Thoracic aorta (tissue), 2 donors: Measurements from ENCODE around the gene AP5S1. TPM values are rescaled to one million over a fixed set of nuclear protein-coding genes. Genes with fewer than 3 reads are reported as not detected.
"Not testable (repeated sequence)": the region's sequence is repeated elsewhere in the genome, so short reads cannot be mapped to it uniquely, and the experiment has no call there.

Experiments used
- ATAC-seq: fragments of 150-250 bp; one replicate; pipeline ENCODE4 v1.8.0; 2017; ENCODE audit warnings: low read depth; ENCODE audit not compliant: insufficient number of reproducible peaks, low FRiP score
- DNase-seq: peaks from one replicate; pipeline ENCODE4 v3.0.0-alpha.2; 2020; ENCODE audit warnings: low spot score
- H3K27ac ChIP-seq, 2 donors: fragments of 200-600 bp; sonication (generic); 1 replicate in 1 of 2; 2 replicates in 1 of 2; pipeline ENCODE4 v1.5.1; 2016; ENCODE audit warnings: mild to moderate bottlenecking in 2 of 2, moderate library complexity in 2 of 2
- H3K27me3 ChIP-seq: fragments of 200-600 bp; sonication (generic); replicated peaks from 2 replicates; pipeline ENCODE4 v1.6.0; 2016; ENCODE audit warnings: mild to moderate bottlenecking; ENCODE audit not compliant: insufficient read depth
- H3K36me3 ChIP-seq: fragments of 200-600 bp; sonication (generic); one replicate; pipeline ENCODE4 v1.5.1; 2016
- H3K4me1 ChIP-seq, 2 donors: fragments of 200-600 bp; sonication (generic); 1 replicate in 1 of 2; 2 replicates in 1 of 2; pipeline versions ENCODE4 v1.5.1 to v1.6.0; 2016; ENCODE audit warnings: low read depth in 2 of 2, mild to moderate bottlenecking in 1 of 2; ENCODE audit not compliant: control insufficient read depth in 1 of 2
- H3K4me3 ChIP-seq: fragments of 200-600 bp; sonication (generic); 2 replicates; pipeline ENCODE4 v1.5.1; 2016; ENCODE audit warnings: mild to moderate bottlenecking
- H3K9me3 ChIP-seq: fragments of 200-600 bp; sonication (generic); 2 replicates; pipeline ENCODE4 v1.5.1; 2016
- total RNA-seq, 2 donors: library from RNA; depleted of rRNA; stranded (reverse); fragments of >200 nt; gene quantifications; one replicate each; pipeline versions ENCODE4 v1.1.0 to v1.2.3, GENCODE V29; 2016
- TF ChIP-seq, protein P1 (sequence below): fragments of 200-600 bp; sonication (generic); IDR thresholded peaks from one replicate; pipeline ENCODE4 v1.5.1; 2019; ENCODE audit warnings: antibody characterized with exemption

AP5S1 gene
- total RNA-seq, 2 donors from 2014 or later, result 12.3 to 18.0 TPM

DNA sequence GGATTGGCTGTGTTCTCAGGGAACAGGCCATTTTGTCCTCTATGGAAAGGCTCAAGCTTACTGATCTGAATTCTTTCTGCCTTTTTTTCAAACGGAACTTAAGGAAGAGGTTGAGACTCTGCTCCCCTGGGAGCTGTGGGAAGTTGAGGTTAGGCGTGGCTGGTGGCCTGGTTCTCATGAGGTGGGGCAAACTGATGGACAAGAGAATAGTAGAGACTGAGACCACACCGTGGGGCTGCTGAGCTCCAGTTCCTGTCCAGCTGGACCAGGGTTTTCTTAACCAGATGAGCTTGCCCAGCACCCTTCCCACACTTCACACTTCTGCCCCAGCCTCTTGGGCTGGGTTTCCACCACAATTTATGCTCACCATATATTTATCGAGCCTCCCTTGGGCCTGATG lies 6.1 kb downstream of the AP5S1 start:
- H3K9me3 ChIP-seq, result no peaks in the 10 kb centered on the region
- ATAC-seq (no peak), DNase-seq (no peak)
- TF ChIP-seq, protein P1, sequence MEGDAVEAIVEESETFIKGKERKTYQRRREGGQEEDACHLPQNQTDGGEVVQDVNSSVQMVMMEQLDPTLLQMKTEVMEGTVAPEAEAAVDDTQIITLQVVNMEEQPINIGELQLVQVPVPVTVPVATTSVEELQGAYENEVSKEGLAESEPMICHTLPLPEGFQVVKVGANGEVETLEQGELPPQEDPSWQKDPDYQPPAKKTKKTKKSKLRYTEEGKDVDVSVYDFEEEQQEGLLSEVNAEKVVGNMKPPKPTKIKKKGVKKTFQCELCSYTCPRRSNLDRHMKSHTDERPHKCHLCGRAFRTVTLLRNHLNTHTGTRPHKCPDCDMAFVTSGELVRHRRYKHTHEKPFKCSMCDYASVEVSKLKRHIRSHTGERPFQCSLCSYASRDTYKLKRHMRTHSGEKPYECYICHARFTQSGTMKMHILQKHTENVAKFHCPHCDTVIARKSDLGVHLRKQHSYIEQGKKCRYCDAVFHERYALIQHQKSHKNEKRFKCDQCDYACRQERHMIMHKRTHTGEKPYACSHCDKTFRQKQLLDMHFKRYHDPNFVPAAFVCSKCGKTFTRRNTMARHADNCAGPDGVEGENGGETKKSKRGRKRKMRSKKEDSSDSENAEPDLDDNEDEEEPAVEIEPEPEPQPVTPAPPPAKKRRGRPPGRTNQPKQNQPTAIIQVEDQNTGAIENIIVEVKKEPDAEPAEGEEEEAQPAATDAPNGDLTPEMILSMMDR, result no peak
- H3K36me3 ChIP-seq, result peaks cover 24% of the 10 kb centered on the region
- no peak overlapping the region for H3K27ac ChIP-seq
- no peak overlapping the region for H3K4me3 ChIP-seq
- no peaks in the 10 kb centered on the region for H3K27me3 ChIP-seq
- H3K4me1 ChIP-seq, result peaks cover 0 to 2% of the 10 kb centered on the region in 2 donors

DNA sequence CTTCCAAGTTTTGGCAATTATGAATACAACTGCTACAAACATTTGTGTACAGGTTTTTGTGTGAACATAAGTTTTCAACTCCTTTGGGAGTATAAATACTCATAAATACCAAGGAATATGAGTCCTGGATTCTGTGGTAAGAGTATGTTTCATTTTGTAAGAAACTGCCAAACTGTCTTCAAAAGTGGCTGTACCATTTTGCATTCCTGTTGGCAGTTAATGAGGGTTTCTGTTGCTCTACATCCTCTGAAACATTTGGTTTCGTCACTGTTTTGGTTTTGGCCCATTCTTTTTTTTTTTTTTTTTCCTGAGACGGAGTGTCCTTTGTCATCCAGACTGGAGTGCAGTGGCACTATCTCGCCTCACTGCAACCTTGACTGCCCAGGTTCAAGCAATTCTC lies 8.5 kb downstream of the AP5S1 start:
- Histone ChIP-seq H3K27ac (no peak overlapping the region), H3K36me3 (peaks cover 13% of the 10 kb centered on the region), H3K9me3 (no peaks in the 10 kb centered on the region), H3K27me3 (no peaks in the 10 kb centered on the region), H3K4me3 (no peak overlapping the region), H3K4me1 (no peaks in the 10 kb centered on the region)
- ATAC-seq, result no peak
- DNase-seq, result no peak
- TF ChIP-seq, protein P1, result no peak

DNA sequence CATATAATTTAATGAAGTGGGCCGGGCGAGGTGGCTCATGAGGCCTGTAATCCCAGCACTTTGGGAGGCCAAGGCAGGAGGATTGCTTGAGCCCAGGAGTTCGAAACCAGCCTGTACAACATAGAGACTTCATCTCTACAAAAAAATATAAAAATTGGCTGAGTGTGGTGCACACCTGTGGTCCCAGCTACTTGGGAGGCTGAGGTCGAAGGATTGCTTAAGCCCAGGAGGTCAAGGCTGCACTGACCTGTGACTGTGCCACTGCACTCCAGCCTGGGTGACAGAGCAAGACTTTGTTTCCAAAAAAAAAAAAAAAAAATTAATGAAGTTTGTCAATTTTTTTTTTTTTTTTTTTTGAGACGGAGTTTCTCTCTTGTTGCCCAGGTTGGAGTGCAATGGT lies 9.5 kb downstream of the AP5S1 start:
- not testable (repeated sequence) for H3K27ac ChIP-seq, DNase-seq, H3K4me1 ChIP-seq, ATAC-seq, H3K4me3 ChIP-seq, H3K36me3 ChIP-seq, H3K27me3 ChIP-seq, H3K9me3 ChIP-seq

DNA sequence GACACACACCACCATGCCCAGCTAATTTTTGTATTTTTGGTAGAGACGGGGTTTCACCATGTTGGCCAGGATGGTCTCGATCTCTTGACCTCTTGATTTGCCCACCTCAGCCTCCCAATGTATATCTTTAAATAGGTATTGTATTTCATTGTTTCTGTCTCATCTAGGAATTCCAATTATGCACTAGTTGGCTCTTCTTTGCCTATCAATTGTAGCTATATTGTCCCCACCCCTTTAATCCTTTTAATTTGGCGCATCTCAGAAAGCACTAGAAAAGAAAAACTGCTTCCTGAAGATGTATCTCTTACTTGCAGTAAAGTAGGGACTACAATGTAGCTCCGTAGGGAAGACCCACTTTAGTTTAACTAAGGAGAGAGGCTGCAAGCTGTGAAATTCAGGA lies 15.8 kb downstream of the AP5S1 start:
- H3K27me3 ChIP-seq, result no peaks in the 10 kb centered on the region
- ATAC-seq, result no peak
- no peaks in the 10 kb centered on the region for H3K9me3 ChIP-seq
- TF ChIP-seq, protein P1, result no peak
- no peaks in the 10 kb centered on the region for H3K36me3 ChIP-seq
- no peak overlapping the region for H3K4me3 ChIP-seq
- DNase-seq, result no peak
- no peaks in the 10 kb centered on the region for H3K4me1 ChIP-seq
- no peak overlapping the region for H3K27ac ChIP-seq

DNA sequence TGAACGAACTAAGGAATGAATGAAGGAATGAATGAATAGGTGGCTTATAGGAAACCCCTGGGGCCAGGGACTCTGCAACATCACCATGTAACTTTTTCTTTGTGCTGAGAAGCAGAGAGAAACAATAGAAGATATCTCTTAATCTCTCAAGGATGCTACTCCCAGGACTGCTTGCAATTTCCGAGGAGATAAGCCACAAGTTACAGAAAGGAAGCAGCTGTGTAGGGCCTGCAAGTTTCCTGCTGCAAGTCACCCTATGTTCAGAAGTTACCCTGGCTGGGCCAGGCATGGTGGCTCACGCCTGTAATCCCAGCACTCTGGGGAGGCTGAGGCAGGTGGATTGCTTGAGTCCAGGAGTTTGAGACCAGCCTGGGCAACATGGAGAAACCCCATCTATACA lies 19.0 kb downstream of the AP5S1 start:
- no peaks in the 10 kb centered on the region for H3K9me3 ChIP-seq
- H3K27ac ChIP-seq, result no peak overlapping the region
- no peak for DNase-seq
- no peak for ATAC-seq
- H3K27me3 ChIP-seq, result no peaks in the 10 kb centered on the region
- no peaks in the 10 kb centered on the region for H3K36me3 ChIP-seq
- H3K4me3 ChIP-seq, result no peak overlapping the region
- TF ChIP-seq, protein P1, result no peak
- no peaks in the 10 kb centered on the region for H3K4me1 ChIP-seq

DNA sequence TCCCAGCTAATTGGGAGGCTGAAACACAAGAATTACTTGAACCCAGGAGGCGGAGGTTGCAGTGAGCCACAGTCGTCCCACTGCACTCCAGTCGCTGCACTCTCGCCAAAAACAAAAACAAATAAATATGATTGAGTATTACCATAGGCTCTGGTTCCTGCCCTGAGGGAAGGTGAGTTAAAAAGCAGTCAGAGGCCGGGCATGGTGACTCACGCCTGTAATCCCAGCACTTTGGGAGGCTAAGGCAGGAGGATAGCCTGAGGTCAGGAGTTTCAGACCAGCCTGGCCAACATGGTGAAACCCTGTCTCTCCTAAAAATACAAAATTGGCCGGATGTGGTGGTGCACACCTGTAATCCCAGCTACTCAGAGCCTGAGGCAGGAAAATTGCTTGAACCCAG lies 19.9 kb downstream of the AP5S1 start:
- not testable (repeated sequence) for ATAC-seq, H3K4me1 ChIP-seq, H3K27me3 ChIP-seq, H3K9me3 ChIP-seq, H3K36me3 ChIP-seq, H3K4me3 ChIP-seq, DNase-seq, H3K27ac ChIP-seq
